ENCODE data around the gene SLC7A7.
"Not testable (repeated sequence)": the region's sequence is repeated elsewhere in the genome, so short reads cannot be mapped to it uniquely, and the experiment has no call there.

The SLC7A7 gene

DNA sequence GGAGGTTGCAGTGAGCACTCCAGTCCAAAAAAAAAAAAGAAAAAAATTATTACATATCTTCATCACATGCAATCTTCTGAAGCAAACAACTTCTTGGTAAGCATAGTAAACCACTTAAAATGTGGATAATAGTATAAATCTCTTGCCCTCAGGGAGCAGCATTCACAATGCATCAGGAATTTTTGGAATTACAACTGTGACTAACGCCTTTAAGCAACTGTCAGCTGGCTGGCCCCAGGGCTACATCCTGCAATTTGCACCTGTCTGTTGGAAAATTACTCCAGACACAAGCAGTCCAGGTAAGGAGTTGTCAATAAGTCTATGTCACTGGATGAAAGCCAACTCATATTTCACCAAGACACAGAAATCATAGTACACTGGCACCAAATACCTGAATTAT is 5.5 kb upstream of the SLC7A7 start:
- DNase-seq = no peak

GRCh38 chr14:22819151-22819988 is 4.1 kb upstream of the SLC7A7 start:
- no peak for DNase-seq

- no peak for DNase-seq
These were observed 862 bp downstream of the SLC7A7 start for GRCh38 chr14:22814373-22814772.

- DNase-seq = no peak
These were observed 2.1 kb downstream of the SLC7A7 start for GRCh38 chr14:22813145-22813544.

DNA sequence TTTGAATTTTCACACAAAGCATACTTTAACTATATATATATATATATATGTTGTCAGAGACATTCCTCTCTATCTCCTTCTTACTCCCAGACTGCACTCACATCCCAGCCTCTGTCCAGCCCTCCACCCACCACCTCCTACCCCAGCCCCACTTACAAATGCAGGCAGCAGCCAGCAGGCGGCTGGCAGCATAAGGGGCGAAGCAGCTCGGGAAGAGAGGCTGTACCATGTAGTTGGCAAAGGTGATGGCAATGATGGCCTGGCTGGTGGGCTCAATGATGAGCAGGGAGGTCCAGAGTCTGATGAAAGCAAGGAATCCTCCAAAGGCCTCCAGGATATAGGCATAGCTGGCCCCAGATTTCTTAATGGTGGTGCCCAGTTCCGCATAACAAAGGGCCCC is 2.5 kb downstream of the SLC7A7 start:
- DNase-seq = no peak

GRCh38 chr14:22811722-22812121 is 3.5 kb downstream of the SLC7A7 start:
- DNase-seq = no peak

GRCh38 chr14:22808388-22809209 is 6.6 kb downstream of the SLC7A7 start:
- no peak for DNase-seq

GRCh38 chr14:22807432-22808087 is 7.7 kb downstream of the SLC7A7 start:
- no peak for DNase-seq

- not testable (repeated sequence) for DNase-seq
These were observed 10.0 kb downstream of the SLC7A7 start for GRCh38 chr14:22805235-22805634.

- DNase-seq = no peak
These were observed 11.6 kb downstream of the SLC7A7 start for GRCh38 chr14:22803687-22803974.

GRCh38 chr14:22802860-22803686 is 12.2 kb downstream of the SLC7A7 start:
- DNase-seq = no peak

GRCh38 chr14:22801716-22802115 is 13.5 kb downstream of the SLC7A7 start:
- no peak for DNase-seq

- no peak for DNase-seq
These were observed 14.9 kb downstream of the SLC7A7 start for GRCh38 chr14:22800346-22800745.

DNA sequence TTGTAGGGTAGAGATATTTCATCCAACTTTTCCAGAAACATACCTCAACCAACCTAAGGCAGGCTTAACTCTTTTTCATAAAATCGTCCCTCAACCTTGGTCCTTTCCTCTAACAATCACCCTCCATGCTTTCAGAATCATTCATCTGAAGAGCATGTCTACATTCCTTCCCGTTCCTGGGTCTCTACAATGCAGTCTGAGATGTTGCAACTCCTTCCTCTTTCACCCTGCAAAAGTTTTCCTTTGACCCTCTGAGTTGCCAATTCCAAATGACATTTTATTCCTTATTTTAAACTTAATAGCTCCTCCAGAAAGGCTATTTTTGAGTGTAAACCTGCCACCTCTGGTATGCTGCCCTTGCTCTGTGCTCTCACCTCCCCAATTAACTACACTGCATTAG is 16.7 kb downstream of the SLC7A7 start:
- DNase-seq = no peak

GRCh38 chr14:22797017-22797917 is 18.0 kb downstream of the SLC7A7 start:
- no peak for DNase-seq

DNA sequence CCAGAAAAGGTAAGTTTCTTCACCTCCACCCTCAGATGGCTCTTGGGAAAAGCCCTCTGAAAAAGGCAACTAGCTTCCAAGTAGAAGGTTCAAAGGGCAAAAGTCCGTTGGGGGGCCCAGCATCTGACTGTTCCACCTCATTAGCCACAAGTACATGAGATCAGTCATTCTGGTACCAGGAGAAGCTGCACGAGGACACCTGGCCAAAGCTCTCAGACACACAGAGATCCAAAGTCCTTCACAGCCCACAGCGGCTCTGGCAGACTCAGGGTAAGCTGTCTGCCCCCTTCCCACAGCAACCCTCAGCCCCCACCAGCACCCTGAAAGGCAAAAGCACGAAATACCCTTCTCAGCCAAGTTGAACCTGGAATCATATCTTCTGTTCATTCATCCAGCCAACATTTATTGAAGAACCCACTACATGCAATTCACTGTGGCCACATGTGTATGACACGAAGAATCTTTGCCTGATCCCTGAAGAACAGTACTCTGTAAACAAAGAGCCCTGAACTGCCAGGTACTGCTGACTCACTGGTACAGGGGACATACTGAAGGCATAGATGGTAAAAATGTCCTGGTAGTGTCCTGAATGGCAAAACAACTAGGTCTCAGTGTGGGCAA is 19.0 kb downstream of the SLC7A7 start:
- no peak for DNase-seq

DNA sequence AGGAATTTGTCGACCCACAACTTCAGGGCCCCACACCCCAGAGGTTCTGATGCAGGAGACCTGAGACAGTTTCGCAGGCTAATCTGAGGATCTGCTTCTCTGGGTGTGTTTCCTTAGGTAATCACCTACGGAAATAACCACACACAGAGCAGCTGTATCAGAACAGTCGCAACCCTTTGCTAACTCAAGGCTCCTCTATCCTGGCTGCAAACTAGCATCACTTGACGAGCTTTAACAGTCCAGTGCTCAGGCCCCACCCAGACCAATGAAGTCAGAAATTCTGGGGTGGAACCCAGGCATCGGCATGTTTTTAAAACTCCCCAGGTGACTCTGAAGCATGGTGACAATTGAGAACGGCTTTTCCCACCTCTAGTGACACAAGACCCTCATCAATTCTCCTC is 20.7 kb downstream of the SLC7A7 start:
- DNase-seq = no peak

GRCh38 chr14:22793976-22794375 is 21.3 kb downstream of the SLC7A7 start:
- no peak for DNase-seq

DNA sequence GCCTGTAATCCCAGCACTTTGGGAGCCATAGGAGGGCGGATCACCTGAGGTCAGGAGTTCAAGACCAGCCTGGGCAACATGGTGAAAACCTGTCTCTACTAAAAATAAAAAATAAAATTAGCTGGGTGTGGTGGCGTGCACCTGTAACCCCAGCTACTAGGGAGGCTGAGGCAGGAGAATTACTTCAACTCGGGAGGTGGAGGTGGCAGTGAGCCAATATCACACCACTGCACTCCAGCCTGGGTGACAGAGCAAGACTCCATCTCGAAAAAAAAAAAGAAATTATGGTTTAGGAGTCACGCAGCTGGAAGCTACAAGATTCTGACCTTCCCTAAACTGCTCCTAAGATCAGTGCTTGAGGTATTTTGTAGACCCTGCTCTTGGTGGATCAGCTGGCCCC is 21.7 kb downstream of the SLC7A7 start:
- DNase-seq = not testable (repeated sequence)

- no peak for DNase-seq
These were observed 23.1 kb downstream of the SLC7A7 start for GRCh38 chr14:22792158-22792557.

DNA sequence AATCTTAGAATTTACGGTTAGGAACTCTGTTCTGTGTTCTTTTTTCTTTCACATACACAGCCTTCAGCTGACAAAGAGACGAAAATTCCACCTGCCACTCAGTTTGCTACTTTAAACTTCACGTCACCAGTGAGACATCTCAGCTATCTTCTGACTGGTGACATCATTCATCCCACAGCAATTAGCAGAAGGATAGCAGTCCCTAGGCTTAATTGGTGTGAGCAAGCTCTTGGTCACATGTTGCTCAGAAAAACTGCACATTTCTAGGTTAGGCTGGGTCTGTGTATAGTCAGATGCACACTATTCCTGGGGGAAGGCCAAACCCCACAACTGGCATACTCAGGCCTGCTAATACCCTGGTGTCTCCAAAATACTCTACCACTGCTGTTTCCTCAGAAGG is 23.9 kb downstream of the SLC7A7 start:
- no peak for DNase-seq

Data from CD4-positive, alpha-beta T cell treated with Interleukin-17A for 1 hour (primary cell).